BLaER1 (cell line): ENCODE measurements around the gene TMPRSS12.
"Not testable (repeated sequence)": the region's sequence is repeated elsewhere in the genome, so short reads cannot be mapped to it uniquely, and the experiment has no call there.

Source experiments
- H3K27ac ChIP-seq: shearing (Covaris generic); formaldehyde crosslinking; 2 replicates; pipeline ENCODE4 v1.8.1; 2022
- H3K27me3 ChIP-seq: shearing (Covaris generic); formaldehyde crosslinking; 2 replicates; pipeline ENCODE4 v1.8.1; 2022
- H3K36me3 ChIP-seq: shearing (Covaris generic); formaldehyde crosslinking; 2 replicates; pipeline ENCODE4 v1.8.1; 2022
- H3K4me1 ChIP-seq: shearing (Covaris generic); formaldehyde crosslinking; 2 replicates; pipeline ENCODE4 v1.8.1; 2022
- H3K4me2 ChIP-seq: shearing (Covaris generic); formaldehyde crosslinking; 2 replicates; pipeline ENCODE4 v1.8.1; 2022
- H3K4me3 ChIP-seq: shearing (Covaris generic); formaldehyde crosslinking; 2 replicates; pipeline ENCODE4 v1.8.1; 2022
- H3K9ac ChIP-seq: shearing (Covaris generic); formaldehyde crosslinking; 2 replicates; pipeline ENCODE4 v1.8.1; 2022
- H3K9me3 ChIP-seq: shearing (Covaris generic); formaldehyde crosslinking; 2 replicates; pipeline ENCODE4 v1.8.1; 2022
- H4K20me1 ChIP-seq: shearing (Covaris generic); formaldehyde crosslinking; 2 replicates; pipeline ENCODE4 v1.8.1; 2022
- Cebpa-rat ChIP-seq: shearing (Covaris generic); IDR thresholded peaks from 2 replicates; pipeline ENCODE4 v1.8.1; 2022

The TMPRSS12 gene

DNA sequence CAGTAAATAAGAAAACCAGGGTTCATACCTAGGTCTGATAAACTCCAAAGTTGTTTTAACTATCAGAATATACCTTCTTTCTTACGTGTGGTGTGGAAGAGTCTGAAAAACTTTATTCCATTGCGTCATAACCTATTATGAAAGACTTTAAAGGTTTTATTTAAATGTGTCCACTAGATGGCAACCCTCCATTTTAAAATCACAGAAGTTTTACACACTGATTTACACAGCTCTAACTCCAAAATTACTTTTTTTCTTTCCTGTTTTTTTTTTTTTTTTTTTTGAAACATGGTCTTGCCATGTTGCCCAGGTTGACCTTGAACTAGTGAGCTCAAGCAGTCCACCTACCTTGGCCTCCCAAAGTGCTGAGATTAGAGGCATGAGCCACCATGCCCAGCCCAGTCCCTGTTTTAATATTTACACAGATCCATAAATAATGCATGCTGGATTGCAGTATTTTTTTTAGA lies 17.3 kb upstream of the TMPRSS12 start:
- Histone ChIP-seq H3K4me1 (no peaks in the 10 kb centered on the region), H3K9me3 (no peaks in the 10 kb centered on the region), H3K27me3 (no peaks in the 10 kb centered on the region), H4K20me1 (no peaks in the 10 kb centered on the region), H3K4me2 (no peak overlapping the region), H3K27ac (no peak overlapping the region), H3K9ac (no peak overlapping the region), H3K4me3 (no peak overlapping the region), H3K36me3 (no peaks in the 10 kb centered on the region)
- peak; percentile 82; the same call in 1 of the 2 replicates for TF ChIP-seq Cebpa-rat

DNA sequence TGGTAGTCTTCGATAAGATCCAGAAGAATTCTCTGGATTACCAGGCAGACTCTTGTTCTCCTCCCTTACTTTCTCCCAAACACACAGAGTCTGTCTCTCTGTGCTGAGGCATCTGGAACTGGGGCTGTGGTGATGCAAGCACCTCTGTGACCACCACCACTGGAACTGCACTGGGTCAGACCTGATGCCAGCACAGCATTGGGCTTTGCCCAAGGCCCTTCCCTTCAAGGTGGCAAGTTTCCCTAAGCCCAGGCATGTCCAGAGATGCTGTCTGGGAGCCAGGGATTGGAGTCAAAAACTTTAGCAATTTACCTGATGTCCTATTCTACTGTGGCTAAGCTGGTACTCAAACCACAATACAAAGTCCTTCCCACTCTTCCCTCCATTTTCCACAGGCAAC lies 14.6 kb upstream of the TMPRSS12 start:
- H3K27me3 ChIP-seq = no peaks in the 10 kb centered on the region
- H4K20me1 ChIP-seq = no peaks in the 10 kb centered on the region
- H3K4me2 ChIP-seq = no peak overlapping the region
- H3K9ac ChIP-seq = no peak overlapping the region
- no peaks in the 10 kb centered on the region for H3K36me3 ChIP-seq
- TF ChIP-seq Cebpa-rat = no peak
- H3K4me3 ChIP-seq = no peak overlapping the region
- peaks cover 9% of the 10 kb centered on the region for H3K9me3 ChIP-seq
- H3K4me1 ChIP-seq = no peaks in the 10 kb centered on the region
- no peak overlapping the region for H3K27ac ChIP-seq

DNA sequence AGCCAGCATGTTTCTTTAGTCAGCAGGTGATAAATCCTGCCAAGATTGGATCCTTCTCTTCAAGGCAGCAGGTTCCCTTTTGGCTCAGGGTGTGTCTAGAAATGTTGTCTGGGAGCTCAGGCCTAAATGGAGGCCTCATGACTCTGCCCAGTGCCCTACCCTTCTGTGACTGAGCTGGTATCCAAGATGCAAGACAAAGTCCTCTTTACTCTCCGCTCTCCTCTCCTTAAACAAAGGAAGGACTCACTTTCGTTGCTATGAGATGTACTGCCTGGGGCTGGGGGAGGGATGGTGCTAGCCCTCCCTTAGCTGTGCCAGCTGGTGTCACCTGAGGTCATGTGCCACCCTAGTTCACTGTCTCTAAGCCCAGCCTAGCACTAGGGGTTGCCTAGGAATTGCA lies 13.8 kb upstream of the TMPRSS12 start:
- Histone ChIP-seq H3K27me3 (no peaks in the 10 kb centered on the region), H3K36me3 (0 out of 2 replicates have a peak, but pooled peaks cover 3% of the 10 kb centered on the region), H3K4me1 (no peaks in the 10 kb centered on the region), H3K27ac (no peak overlapping the region), H3K9ac (no peak overlapping the region), H3K4me3 (no peak overlapping the region), H4K20me1 (no peaks in the 10 kb centered on the region), H3K9me3 (peaks cover 16% of the 10 kb centered on the region), H3K4me2 (no peak overlapping the region)
- no peak for TF ChIP-seq Cebpa-rat

DNA sequence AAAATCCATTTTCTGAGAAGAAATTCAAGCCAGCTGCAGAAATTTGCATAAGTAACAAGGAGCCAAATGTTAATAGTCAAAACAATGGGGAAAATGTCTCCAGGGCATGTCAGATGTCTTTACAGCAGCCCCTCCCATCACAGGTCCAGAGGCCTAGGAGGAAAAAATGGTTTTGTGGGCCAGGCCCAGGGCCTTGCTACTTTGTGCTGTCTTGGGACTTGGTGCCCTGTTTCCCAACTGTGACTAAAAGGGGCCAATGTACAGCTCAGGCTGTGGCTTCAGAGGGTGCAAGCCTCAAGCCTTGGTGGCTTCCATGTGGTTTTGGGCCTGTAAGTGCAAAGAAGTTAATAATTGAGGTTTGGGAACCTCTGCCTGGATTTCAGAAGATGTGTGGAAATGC lies 8.9 kb upstream of the TMPRSS12 start:
- peaks cover 28% of the 10 kb centered on the region for H3K9me3 ChIP-seq
- H3K4me1 ChIP-seq, H4K20me1 ChIP-seq, H3K27me3 ChIP-seq, H3K9ac ChIP-seq, H3K27ac ChIP-seq, H3K4me2 ChIP-seq, H3K4me3 ChIP-seq, H3K36me3 ChIP-seq: not testable (repeated sequence)

DNA sequence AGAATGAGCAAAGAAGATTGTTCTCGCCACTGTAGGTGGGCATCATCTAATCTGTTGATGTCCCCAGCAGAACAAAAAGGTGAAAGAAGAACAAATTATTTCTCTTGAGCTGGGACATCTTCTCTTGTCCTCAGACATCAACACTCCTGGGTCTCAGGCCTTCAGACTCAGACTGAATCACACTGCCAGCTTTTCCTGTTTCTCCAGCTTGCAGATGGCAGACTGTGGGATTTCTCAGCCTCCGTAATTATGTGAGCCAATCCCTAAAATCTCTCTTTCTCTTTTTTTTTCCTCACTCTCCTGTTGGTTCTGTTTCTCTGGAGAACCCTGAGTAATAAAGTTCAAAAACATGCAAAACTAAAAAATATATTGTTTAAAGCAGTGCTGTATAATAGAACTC lies 3.7 kb upstream of the TMPRSS12 start:
- Histone ChIP-seq H3K4me3 (no peak overlapping the region), H3K27ac (no peak overlapping the region), H3K36me3 (0 out of 2 replicates have a peak, but pooled peaks cover 2% of the 10 kb centered on the region), H3K4me1 (no peaks in the 10 kb centered on the region), H3K27me3 (no peaks in the 10 kb centered on the region), H3K9ac (no peak overlapping the region), H3K9me3 (peaks cover 19% of the 10 kb centered on the region), H3K4me2 (no peak overlapping the region), H4K20me1 (no peaks in the 10 kb centered on the region)
- TF ChIP-seq Cebpa-rat = no peak

DNA sequence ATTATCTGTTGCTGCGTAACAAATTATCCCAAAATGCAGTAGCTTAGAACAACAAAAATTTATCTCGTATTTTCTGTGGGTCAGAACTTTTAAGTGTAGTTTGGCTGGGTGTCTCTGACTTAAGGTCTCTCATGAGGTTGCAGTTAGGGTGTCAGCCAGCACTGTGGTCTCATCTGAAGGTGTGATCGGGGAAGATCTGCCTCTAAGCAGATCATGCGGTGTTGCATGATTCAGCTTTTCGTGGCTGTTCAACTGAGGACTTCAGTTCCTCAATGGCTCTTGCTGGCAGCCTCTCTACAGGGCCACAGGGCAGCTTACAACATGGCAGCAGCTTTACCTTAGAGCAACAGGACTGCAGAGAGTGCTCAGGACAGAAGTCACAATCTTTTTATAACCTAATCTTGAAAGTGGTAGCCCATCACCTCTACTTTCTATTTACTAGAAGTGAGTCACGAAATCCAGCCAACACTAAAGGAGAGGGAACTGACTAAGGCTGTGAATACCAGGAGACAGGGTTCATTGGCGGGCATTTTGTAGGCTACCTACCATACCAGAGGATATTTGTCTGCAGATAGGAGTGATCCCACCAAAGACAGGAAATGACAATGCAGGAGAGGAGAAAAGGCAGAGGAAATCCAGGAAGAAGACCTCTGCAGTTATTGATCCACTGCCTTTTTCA lies 1.8 kb upstream of the TMPRSS12 start:
- no peaks in the 10 kb centered on the region for H3K4me1 ChIP-seq
- H3K4me2 ChIP-seq = no peak overlapping the region
- no peak overlapping the region for H3K27ac ChIP-seq
- no peak overlapping the region for H3K9ac ChIP-seq
- H3K27me3 ChIP-seq = no peaks in the 10 kb centered on the region
- no peak for TF ChIP-seq Cebpa-rat
- H3K4me3 ChIP-seq = no peak overlapping the region
- H3K9me3 ChIP-seq = peaks cover 9% of the 10 kb centered on the region
- H3K36me3 ChIP-seq = no peaks in the 10 kb centered on the region
- no peaks in the 10 kb centered on the region for H4K20me1 ChIP-seq

DNA sequence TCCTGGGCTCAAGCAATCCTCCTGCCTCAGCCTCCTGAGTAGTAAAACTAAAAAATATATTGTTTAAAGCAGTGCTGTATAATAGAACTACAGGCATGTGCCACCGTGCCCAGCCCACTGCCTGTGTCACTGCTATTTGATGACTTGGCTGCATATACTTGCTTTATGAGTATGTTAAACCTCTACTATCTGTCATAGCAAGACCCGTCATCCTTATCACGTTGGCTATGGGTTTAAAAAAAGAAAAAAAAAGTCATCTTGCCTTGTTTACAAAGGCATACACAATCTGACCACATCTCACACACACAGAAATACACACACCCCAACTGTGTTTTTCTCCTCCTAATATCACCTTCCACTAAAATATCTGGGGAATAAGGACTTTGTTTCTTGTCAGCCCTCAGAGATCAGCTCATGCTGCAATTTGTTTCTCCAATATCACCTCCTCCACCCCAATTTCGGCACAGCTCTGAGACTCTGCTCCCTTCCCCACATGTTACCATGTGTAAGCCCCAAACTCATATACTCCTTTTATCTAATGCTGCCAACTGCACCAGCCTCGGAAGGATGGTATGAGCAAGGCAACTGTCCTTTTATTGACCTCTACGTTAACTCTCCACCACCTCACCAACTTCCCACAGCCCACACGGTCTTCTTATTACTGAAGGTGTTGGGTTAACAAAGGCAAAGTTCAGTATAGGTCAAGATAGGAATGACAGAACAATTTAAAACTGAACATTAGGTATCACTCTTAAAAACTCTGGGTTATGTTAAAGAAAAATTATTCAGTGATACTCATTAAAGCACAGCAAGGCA lies 802 bp upstream of the TMPRSS12 start:
- Histone ChIP-seq H3K27ac (no peak overlapping the region), H4K20me1 (no peaks in the 10 kb centered on the region), H3K9me3 (peaks cover 9% of the 10 kb centered on the region), H3K27me3 (no peaks in the 10 kb centered on the region), H3K4me1 (no peaks in the 10 kb centered on the region), H3K9ac (no peak overlapping the region), H3K36me3 (no peaks in the 10 kb centered on the region), H3K4me3 (no peak overlapping the region), H3K4me2 (no peak overlapping the region)
- no peak for TF ChIP-seq Cebpa-rat

DNA sequence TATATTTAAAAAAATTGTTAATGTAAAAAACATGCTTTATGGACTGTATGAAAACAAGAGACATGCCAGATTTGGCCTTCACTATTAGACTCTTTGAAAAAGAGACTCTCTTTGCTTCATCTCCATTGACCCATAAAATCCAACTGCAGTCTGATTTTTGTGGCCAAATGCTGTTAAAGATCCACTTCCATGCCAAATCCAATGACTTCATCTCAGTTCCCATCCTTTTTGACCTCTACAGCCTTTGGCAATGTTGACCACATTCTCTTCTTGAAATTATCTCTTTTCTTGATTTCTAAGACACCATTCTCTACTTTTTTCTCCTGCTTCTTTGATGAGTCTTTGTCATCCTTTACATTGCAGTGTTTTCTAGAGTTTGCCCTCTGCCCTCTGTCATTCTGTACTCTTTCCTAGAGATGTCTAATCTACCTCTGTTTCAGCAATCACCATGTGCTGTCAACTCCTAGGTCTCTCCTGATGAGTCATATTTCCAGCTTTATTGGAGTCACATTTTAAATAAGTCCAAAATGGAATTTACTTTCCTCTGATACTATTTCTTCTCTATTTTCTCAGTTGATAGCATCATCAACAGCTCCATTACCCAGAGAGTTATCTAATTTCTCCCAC lies 2.4 kb downstream of the TMPRSS12 start:
- Histone ChIP-seq H3K4me3 (no peak overlapping the region), H3K27ac (no peak overlapping the region), H3K4me1 (no peaks in the 10 kb centered on the region), H3K9me3 (peaks cover 9% of the 10 kb centered on the region), H4K20me1 (no peaks in the 10 kb centered on the region), H3K4me2 (no peak overlapping the region), H3K9ac (no peak overlapping the region), H3K27me3 (no peaks in the 10 kb centered on the region), H3K36me3 (no peaks in the 10 kb centered on the region)
- no peak for TF ChIP-seq Cebpa-rat

DNA sequence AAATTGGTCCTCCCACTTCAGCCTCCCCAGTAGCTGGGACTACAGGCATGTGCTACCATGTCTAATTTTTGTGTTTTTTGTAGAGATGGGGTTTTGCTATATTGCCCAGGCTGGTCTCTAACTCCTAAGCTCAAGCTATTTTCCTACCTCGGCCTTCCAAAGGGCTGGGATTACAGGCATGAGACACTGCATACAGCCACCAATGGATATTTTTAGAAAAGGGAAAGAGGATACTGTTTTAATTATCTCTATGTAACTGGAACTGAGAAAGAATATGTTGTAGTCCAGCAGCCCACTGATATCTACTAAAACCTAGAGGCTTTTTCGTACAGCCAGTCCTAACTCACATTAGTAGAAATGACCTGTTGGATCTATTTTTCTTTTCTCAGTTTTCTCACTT lies 6.2 kb downstream of the TMPRSS12 start:
- Histone ChIP-seq H3K9ac (no peak overlapping the region), H3K4me3 (no peak overlapping the region), H3K9me3 (no peaks in the 10 kb centered on the region), H3K36me3 (no peaks in the 10 kb centered on the region), H3K27ac (no peak overlapping the region), H3K4me2 (no peak overlapping the region), H4K20me1 (no peaks in the 10 kb centered on the region), H3K27me3 (no peaks in the 10 kb centered on the region), H3K4me1 (no peaks in the 10 kb centered on the region)
- TF ChIP-seq Cebpa-rat = no peak

DNA sequence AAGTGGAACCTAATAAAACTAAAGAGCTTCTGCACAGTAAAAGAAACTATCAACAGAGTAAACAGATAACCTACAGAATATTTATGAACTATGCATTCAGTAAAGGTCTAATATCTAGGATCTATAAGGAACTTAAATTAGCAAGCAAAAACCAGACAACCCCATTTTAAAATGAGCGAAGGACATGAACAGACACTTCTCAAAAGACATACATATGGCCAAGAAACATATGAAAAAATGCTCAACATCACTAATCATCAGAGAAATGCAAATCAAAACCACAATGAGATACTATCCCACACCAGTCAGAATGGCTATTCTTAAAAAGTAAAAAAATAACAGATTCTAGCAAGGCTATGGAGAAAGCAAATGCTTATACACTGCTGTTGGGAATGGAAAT lies 12.5 kb downstream of the TMPRSS12 start:
- H3K4me2 ChIP-seq, H4K20me1 ChIP-seq, H3K36me3 ChIP-seq, H3K27ac ChIP-seq, H3K4me1 ChIP-seq, H3K9ac ChIP-seq, H3K27me3 ChIP-seq, H3K4me3 ChIP-seq: not testable (repeated sequence)
- H3K9me3 ChIP-seq = peaks cover 10% of the 10 kb centered on the region; the same call in 1 of the 2 replicates

DNA sequence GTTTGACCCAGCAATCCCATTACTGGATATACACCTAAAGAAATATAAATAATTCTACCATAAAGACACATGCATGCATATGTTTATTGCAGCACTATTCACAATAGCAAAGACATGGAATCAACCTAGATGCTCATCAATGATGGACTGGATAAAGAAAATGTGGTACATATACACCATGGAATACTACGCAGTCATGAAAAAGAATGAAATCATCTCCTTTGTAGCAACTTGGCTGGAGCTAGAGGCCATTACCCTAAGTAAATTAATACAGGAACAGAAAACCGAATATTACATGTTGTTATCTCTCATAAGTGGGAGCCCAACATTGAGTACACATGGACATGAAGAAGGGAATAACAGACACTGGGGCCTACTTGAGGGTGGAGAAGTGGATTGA lies 13.0 kb downstream of the TMPRSS12 start:
- H3K4me2 ChIP-seq, H3K27ac ChIP-seq, H3K4me1 ChIP-seq, H3K9ac ChIP-seq, H3K4me3 ChIP-seq, H3K36me3 ChIP-seq, H4K20me1 ChIP-seq, H3K27me3 ChIP-seq: not testable (repeated sequence)
- peaks cover 10% of the 10 kb centered on the region; the same call in 1 of the 2 replicates for H3K9me3 ChIP-seq
